Fibroblast of upper back skin (primary cell): Measurements from ENCODE around the gene PDCD7.
"Not testable (repeated sequence)": the region's sequence is repeated elsewhere in the genome, so short reads cannot be mapped to it uniquely, and the experiment has no call there.

Experiments
- DNase-seq: peaks from one replicate; pipeline ENCODE4 v3.0.0-alpha.2; 2013

Gene PDCD7

GRCh38 chr15:65133548-65134200 lies at the start of gene PDCD7:
Gene PDCD7, minus strand, starts transcription at chr15:65133808. Its CDS starts 27 bp downstream, at chr15:65133781.
- peak; percentile 91 for DNase-seq

- DNase-seq: no peak
Observed at GRCh38 chr15:65182538-65182937, 48.9 kb upstream of the PDCD7 start.

GRCh38 chr15:65181582-65182353 lies 48.2 kb upstream of the PDCD7 start:
- not testable (repeated sequence) for DNase-seq

GRCh38 chr15:65180167-65180566 lies 46.6 kb upstream of the PDCD7 start:
- DNase-seq: no peak

- DNase-seq: no peak
Observed at GRCh38 chr15:65177901-65178300, 44.3 kb upstream of the PDCD7 start.

GRCh38 chr15:65176056-65176455 lies 42.4 kb upstream of the PDCD7 start:
- peak; percentile 78 for DNase-seq

GRCh38 chr15:65175511-65175910 lies 41.9 kb upstream of the PDCD7 start:
- DNase-seq: no peak

GRCh38 chr15:65174509-65174908 lies 40.9 kb upstream of the PDCD7 start:
- no peak for DNase-seq

- DNase-seq: no peak
Observed at GRCh38 chr15:65172531-65172930, 38.9 kb upstream of the PDCD7 start.

GRCh38 chr15:65171428-65171827 lies 37.8 kb upstream of the PDCD7 start:
- no peak for DNase-seq

GRCh38 chr15:65165875-65166274 lies 32.3 kb upstream of the PDCD7 start:
- no peak for DNase-seq

- DNase-seq: no peak
Observed at GRCh38 chr15:65164139-65164538, 30.5 kb upstream of the PDCD7 start.

- DNase-seq: no peak
Observed at GRCh38 chr15:65163041-65163440, 29.4 kb upstream of the PDCD7 start.

GRCh38 chr15:65156692-65157091 lies 23.1 kb upstream of the PDCD7 start:
- DNase-seq: no peak

- DNase-seq: no peak
Observed at GRCh38 chr15:65154720-65155119, 21.1 kb upstream of the PDCD7 start.

- no peak for DNase-seq
Observed at GRCh38 chr15:65147902-65148301, 14.3 kb upstream of the PDCD7 start.

- DNase-seq: no peak
Observed at GRCh38 chr15:65146438-65146837, 12.8 kb upstream of the PDCD7 start.

GRCh38 chr15:65138631-65139030 lies 5.0 kb upstream of the PDCD7 start:
- not testable (repeated sequence) for DNase-seq

GRCh38 chr15:65137893-65138292 lies 4.3 kb upstream of the PDCD7 start:
- not testable (repeated sequence) for DNase-seq

GRCh38 chr15:65137089-65137488 lies 3.5 kb upstream of the PDCD7 start:
- not testable (repeated sequence) for DNase-seq

GRCh38 chr15:65134538-65134937 lies 930 bp upstream of the PDCD7 start:
- no peak for DNase-seq

GRCh38 chr15:65132878-65133547 lies 595 bp downstream of the PDCD7 start:
- peak; percentile 12 for DNase-seq

- DNase-seq: no peak
Observed at GRCh38 chr15:65130941-65131340, 2.7 kb downstream of the PDCD7 start.

- DNase-seq: no peak
Observed at GRCh38 chr15:65115542-65115941, 18.1 kb downstream of the PDCD7 start.
